ENCODE data around the gene SMAD6. TPM values are rescaled to one million over a fixed set of nuclear protein-coding genes. Genes with fewer than 3 reads are reported as not detected.

SMAD6 gene
- total and polyA plus RNA-seq, 2 donors (not counting 1 experiment from before 2014, with no cell fraction given) = 0.03 to 0.37 TPM

GRCh38 chr15:66756295-66756694 is 54.3 kb downstream of the SMAD6 start:
- intact Hi-C loops (cut with micrococcal nuclease) = no loop called here
- ATAC-seq (ENCODE audit: low read depth) (no peak), DNase-seq (no peak)
- no peaks in the 10 kb centered on the region for H3K9me3 Mint-ChIP-seq (ENCODE audit: insufficient read depth)
- ChIA-PET CTCF (interaction anchor here (1.4 kb wide), 1 partner anchor 137 kb away, joined by 5 read pairs; no protein-coding TSS in a partner anchor), POLR2A (no interaction called here)
- no peak overlapping the region for H3K27ac Mint-ChIP-seq
- TF ChIP-seq EZH2 (IDR thresholded peaks at IDR 0.05; ENCODE audit: borderline replicate concordance, insufficient read depth, low read depth, low read length, poor library complexity, severe bottlenecking) (no peak), CTCF (IDR thresholded peaks at IDR 0.05) (no peak)
- Histone ChIP-seq H4K20me1 (ENCODE audit: control insufficient read depth, insufficient read depth, low read length, poor library complexity, severe bottlenecking) (no peaks in the 10 kb centered on the region), H3K27me3 (replicated peaks in 1 of 4; ENCODE audit: control extremely low read depth in 1 of 4, control insufficient read depth in 3 of 4, insufficient read depth in 4 of 4, low read length in 3 of 4) (peaks cover 0 to 24% (median 9%) of the 10 kb centered on the region in 4 experiments), H3K4me3 (ENCODE audit: control extremely low read depth in 1 of 5, extremely low read depth in 1 of 5, insufficient read depth in 1 of 5, low read depth in 2 of 5, low read length in 4 of 5) (no peak overlapping the region), H3K27ac (ENCODE audit: low read length in 2 of 2) (no peak overlapping the region), H3K79me2 (ENCODE audit: control insufficient read depth, insufficient read depth, low read length) (no peaks in the 10 kb centered on the region), H3K36me3 (replicated peaks in 1 of 2; ENCODE audit: control extremely low read depth in 1 of 2, control insufficient read depth in 1 of 2, extremely low read depth in 1 of 2, insufficient read depth in 2 of 2, low read length in 1 of 2) (no peaks in the 10 kb centered on the region), H2AFZ (ENCODE audit: insufficient read depth, low read depth, low read length, poor library complexity, severe bottlenecking) (no peak overlapping the region), H3K4me1 (ENCODE audit: control insufficient read depth in 2 of 2, insufficient read depth in 2 of 2, low read length in 2 of 2) (no peaks in the 10 kb centered on the region), H3K9ac (ENCODE audit: low read length) (no peak overlapping the region), H3K9me3 (ENCODE audit: control extremely low read depth in 1 of 3, control insufficient read depth in 2 of 3, insufficient read depth in 1 of 3, low read length in 2 of 3) (peaks cover 0 to 39% (median 14%) of the 10 kb centered on the region in 3 donors), H3K4me2 (replicated peaks; ENCODE audit: low read depth, low read length, poor library complexity, severe bottlenecking) (no peak overlapping the region)
- WGBS (ENCODE audit: insufficient coverage) = 88% methylated on average over 4 of the region's 6 CpGs
- H3K27me3 Mint-ChIP-seq = peaks cover 29% of the 10 kb centered on the region
- no peak overlapping the region for H3K4me3 Mint-ChIP-seq
- H3K4me1 Mint-ChIP-seq = peaks cover 2% of the 10 kb centered on the region

- DNase-seq (no peak), ATAC-seq (ENCODE audit: low read depth) (no peak)
- Histone ChIP-seq H3K4me3 (ENCODE audit: control extremely low read depth in 1 of 5, extremely low read depth in 1 of 5, insufficient read depth in 1 of 5, low read depth in 2 of 5, low read length in 4 of 5) (no peak overlapping the region), H4K20me1 (ENCODE audit: control insufficient read depth, insufficient read depth, low read length, poor library complexity, severe bottlenecking) (no peaks in the 10 kb centered on the region), H3K4me1 (ENCODE audit: control insufficient read depth in 2 of 2, insufficient read depth in 2 of 2, low read length in 2 of 2) (no peaks in the 10 kb centered on the region), H3K4me2 (replicated peaks; ENCODE audit: low read depth, low read length, poor library complexity, severe bottlenecking) (no peak overlapping the region), H3K79me2 (ENCODE audit: control insufficient read depth, insufficient read depth, low read length) (no peaks in the 10 kb centered on the region), H2AFZ (ENCODE audit: insufficient read depth, low read depth, low read length, poor library complexity, severe bottlenecking) (no peak overlapping the region), H3K27me3 (replicated peaks in 1 of 4; ENCODE audit: control extremely low read depth in 1 of 4, control insufficient read depth in 3 of 4, insufficient read depth in 4 of 4, low read length in 3 of 4) (peaks cover 0 to 29% (median 9%) of the 10 kb centered on the region in 4 experiments), H3K27ac (ENCODE audit: low read length in 2 of 2) (no peak overlapping the region), H3K9me3 (ENCODE audit: control extremely low read depth in 1 of 3, control insufficient read depth in 2 of 3, insufficient read depth in 1 of 3, low read length in 2 of 3) (peaks cover 0 to 39% (median 14%) of the 10 kb centered on the region in 3 donors), H3K36me3 (replicated peaks in 1 of 2; ENCODE audit: control extremely low read depth in 1 of 2, control insufficient read depth in 1 of 2, extremely low read depth in 1 of 2, insufficient read depth in 2 of 2, low read length in 1 of 2) (no peaks in the 10 kb centered on the region), H3K9ac (ENCODE audit: low read length) (no peak overlapping the region)
- Mint-ChIP-seq H3K9me3 (ENCODE audit: insufficient read depth) (no peaks in the 10 kb centered on the region), H3K27ac (no peak overlapping the region), H3K4me1 (peaks cover 2% of the 10 kb centered on the region), H3K27me3 (peaks cover 37% of the 10 kb centered on the region), H3K4me3 (no peak overlapping the region)
- 98% methylated on average over 4 of the region's 12 CpGs for WGBS (ENCODE audit: insufficient coverage)
- POLR2A ChIA-PET = no interaction called here
- CTCF ChIA-PET = no interaction called here
- intact Hi-C loops (cut with micrococcal nuclease) = no loop called here
- TF ChIP-seq EZH2 (IDR thresholded peaks at IDR 0.05; ENCODE audit: borderline replicate concordance, insufficient read depth, low read depth, low read length, poor library complexity, severe bottlenecking) = no peak
Observed at GRCh38 chr15:66757030-66757429, 55.0 kb downstream of the SMAD6 start.
